Measurements from ENCODE around the gene PTPRN2. TPM values are rescaled to one million over a fixed set of nuclear protein-coding genes. Genes with fewer than 3 reads are reported as not detected.

Gene PTPRN2
- total RNA-seq, 1 experiment from 2014 or later, result 0.11 TPM

- no TSS peak for BruUV-seq (replicated peaks)
- CTCF ChIA-PET, result no interaction called here
- no peak overlapping the region for H3K4me3 ChIP-seq (ENCODE audit: low read depth, low read length, poor library complexity, severe bottlenecking)
- intact Hi-C loops (cut with micrococcal nuclease; ENCODE audit: unreplicated experiment), result no loop called here
- TF ChIP-seq EZH2 (IDR thresholded peaks at IDR 0.05; ENCODE audit: borderline replicate concordance, low read depth, low read length, poor library complexity, severe bottlenecking), result no peak
- TF ChIP-seq CTCF (conservative IDR thresholded peaks at IDR 0.05; ENCODE audit: low read depth, low read length), result no peak
- H3K36me3 ChIP-seq (ENCODE audit: insufficient read depth, low read length, poor library complexity, severe bottlenecking), result no peaks in the 10 kb centered on the region
- H3K27me3 ChIP-seq (replicated peaks; ENCODE audit: insufficient read depth, low read depth, low read length, poor library complexity), result peaks cover 3% of the 10 kb centered on the region
- H3K27ac ChIP-seq (ENCODE audit: low read depth, low read length, poor library complexity, severe bottlenecking), result no peak overlapping the region
- H3K4me1 ChIP-seq (ENCODE audit: insufficient read depth, low read length, poor library complexity, severe bottlenecking), result no peaks in the 10 kb centered on the region
- peaks cover 10% of the 10 kb centered on the region for H3K9me3 ChIP-seq (ENCODE audit: low read depth, low read length, poor library complexity, severe bottlenecking)
- POLR2A ChIA-PET (ENCODE audit: low non-redundant PET), result no interaction called here
- DNase-seq (ENCODE audit: low spot score), result no peak
These were observed 536.5 kb downstream of the PTPRN2 start for GRCh38 chr7:158050978-158051651.

- DNase-seq (ENCODE audit: low spot score), result no peak
- Histone ChIP-seq H3K27me3 (replicated peaks; ENCODE audit: insufficient read depth, low read depth, low read length, poor library complexity) (peaks cover 3% of the 10 kb centered on the region), H3K27ac (ENCODE audit: low read depth, low read length, poor library complexity, severe bottlenecking) (no peak overlapping the region), H3K4me3 (ENCODE audit: low read depth, low read length, poor library complexity, severe bottlenecking) (no peak overlapping the region), H3K36me3 (ENCODE audit: insufficient read depth, low read length, poor library complexity, severe bottlenecking) (no peaks in the 10 kb centered on the region), H3K4me1 (ENCODE audit: insufficient read depth, low read length, poor library complexity, severe bottlenecking) (no peaks in the 10 kb centered on the region), H3K9me3 (ENCODE audit: low read depth, low read length, poor library complexity, severe bottlenecking) (peaks cover 10% of the 10 kb centered on the region)
- TF ChIP-seq CTCF (conservative IDR thresholded peaks at IDR 0.05; ENCODE audit: low read depth, low read length), result no peak
- TF ChIP-seq EZH2 (IDR thresholded peaks at IDR 0.05; ENCODE audit: borderline replicate concordance, low read depth, low read length, poor library complexity, severe bottlenecking), result no peak
- POLR2A ChIA-PET (ENCODE audit: low non-redundant PET), result no interaction called here
- CTCF ChIA-PET, result no interaction called here
- intact Hi-C loops (cut with micrococcal nuclease; ENCODE audit: unreplicated experiment), result no loop called here
- no TSS peak for BruUV-seq (replicated peaks)
These were observed 537.1 kb downstream of the PTPRN2 start for GRCh38 chr7:158050441-158050977.

- H3K36me3 ChIP-seq (ENCODE audit: insufficient read depth, low read length, poor library complexity, severe bottlenecking), result no peaks in the 10 kb centered on the region
- intact Hi-C loops (cut with micrococcal nuclease; ENCODE audit: unreplicated experiment), result no loop called here
- ChIA-PET CTCF (no interaction called here), POLR2A (ENCODE audit: low non-redundant PET) (no interaction called here)
- H3K27ac ChIP-seq (ENCODE audit: low read depth, low read length, poor library complexity, severe bottlenecking), result no peak overlapping the region
- TF ChIP-seq CTCF (conservative IDR thresholded peaks at IDR 0.05; ENCODE audit: low read depth, low read length) (no peak), EZH2 (IDR thresholded peaks at IDR 0.05; ENCODE audit: borderline replicate concordance, low read depth, low read length, poor library complexity, severe bottlenecking) (no peak)
- H3K27me3 ChIP-seq (replicated peaks; ENCODE audit: insufficient read depth, low read depth, low read length, poor library complexity), result peaks cover 9% of the 10 kb centered on the region
- DNase-seq (ENCODE audit: low spot score), result no peak
- BruUV-seq (replicated peaks), result no TSS peak
- no peak overlapping the region for H3K4me3 ChIP-seq (ENCODE audit: low read depth, low read length, poor library complexity, severe bottlenecking)
- peaks cover 10% of the 10 kb centered on the region for H3K9me3 ChIP-seq (ENCODE audit: low read depth, low read length, poor library complexity, severe bottlenecking)
- no peaks in the 10 kb centered on the region for H3K4me1 ChIP-seq (ENCODE audit: insufficient read depth, low read length, poor library complexity, severe bottlenecking)
These were observed 538.4 kb downstream of the PTPRN2 start for GRCh38 chr7:158049271-158049670.

Data from A673 (cell line).